ENCODE measurements around the gene ZBTB8A.

The ZBTB8A gene

DNA sequence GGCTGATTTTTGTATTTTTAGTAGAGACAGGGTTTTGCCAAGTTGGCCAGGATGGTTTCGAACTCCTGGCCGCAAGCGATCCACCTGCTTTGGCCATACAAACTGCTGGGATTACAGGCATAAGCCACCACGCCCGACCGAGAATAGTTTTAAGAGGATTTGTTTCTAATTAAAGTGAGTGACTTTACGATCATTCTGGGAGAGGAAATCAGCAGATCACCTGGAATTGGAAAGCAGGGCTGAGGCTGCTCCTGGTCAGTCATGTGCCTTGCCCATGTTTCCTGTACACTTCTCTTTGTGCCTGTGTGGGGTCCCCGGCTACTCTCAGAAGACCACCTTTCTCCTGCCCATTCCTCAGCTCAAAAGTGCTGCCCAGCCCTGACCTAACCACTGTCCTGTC is 40.5 kb upstream of the ZBTB8A start:
- no peak for DNase-seq (ENCODE audit: low read depth, low spot score)
- H3K4me3 ChIP-seq (ENCODE audit: low read depth, low read length) = no peak overlapping the region
- CTCF ChIA-PET = interaction anchor here (1.0 to 1.6 kb wide), 2 partner anchors 10 to 25 kb away, joined by 4 read pairs; no protein-coding TSS in a partner anchor
- no peak for TF ChIP-seq CTCF (IDR thresholded peaks at IDR 0.05; ENCODE audit: insufficient read depth, low read length, missing control alignments)
- POLR2A ChIA-PET = no interaction called here

- no peak for TF ChIP-seq CTCF (IDR thresholded peaks at IDR 0.05; ENCODE audit: insufficient read depth, low read length, missing control alignments)
- H3K4me3 ChIP-seq (ENCODE audit: low read depth, low read length) = peak overlapping the region; percentile 60
- no peak for DNase-seq (ENCODE audit: low read depth, low spot score)
- ChIA-PET CTCF (interaction anchor here (0.7 to 1.0 kb wide), 2 partner anchors 20 to 52 kb away, joined by 3 read pairs; no protein-coding TSS in a partner anchor), POLR2A (interaction anchor here (0.6 kb wide), 2 partner anchors 20 to 254 kb away, joined by 4 to 5 read pairs; no protein-coding TSS in a partner anchor)
Measured at GRCh38 chr1:32500387-32501209, 38.6 kb upstream of the ZBTB8A start.

GRCh38 chr1:32501865-32502264 is 37.4 kb upstream of the ZBTB8A start:
- no peak overlapping the region for H3K4me3 ChIP-seq (ENCODE audit: low read depth, low read length)
- POLR2A ChIA-PET = no interaction called here
- CTCF ChIA-PET = no interaction called here
- no peak for DNase-seq (ENCODE audit: low read depth, low spot score)
- no peak for TF ChIP-seq CTCF (IDR thresholded peaks at IDR 0.05; ENCODE audit: insufficient read depth, low read length, missing control alignments)

DNA sequence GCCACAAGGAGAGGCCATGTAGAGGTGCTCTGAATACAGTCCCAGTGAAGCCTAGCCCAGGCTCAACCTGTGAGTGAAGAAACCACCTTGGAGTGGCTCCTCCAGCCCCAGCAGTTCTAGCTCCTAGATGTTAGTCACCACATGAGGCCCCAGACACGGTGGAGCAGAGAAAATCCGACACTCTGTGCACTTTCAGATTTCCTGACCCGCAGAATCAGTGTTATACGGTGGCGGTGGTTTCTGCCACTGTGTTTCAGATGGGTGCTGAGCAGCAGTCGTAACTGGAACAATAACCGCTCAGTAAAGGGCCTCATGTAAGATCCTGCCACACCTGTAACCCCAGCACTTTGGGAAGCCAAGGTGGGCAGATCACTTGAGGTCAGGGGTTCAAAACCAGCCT is 36.1 kb upstream of the ZBTB8A start:
- no peak overlapping the region for H3K4me3 ChIP-seq (ENCODE audit: low read depth, low read length)
- no peak for TF ChIP-seq CTCF (IDR thresholded peaks at IDR 0.05; ENCODE audit: insufficient read depth, low read length, missing control alignments)
- ChIA-PET CTCF (interaction anchor here (1.1 kb wide), 1 partner anchor 23 kb away, joined by 3 read pairs; no protein-coding TSS in a partner anchor), POLR2A (no interaction called here)
- no peak for DNase-seq (ENCODE audit: low read depth, low spot score)

DNA sequence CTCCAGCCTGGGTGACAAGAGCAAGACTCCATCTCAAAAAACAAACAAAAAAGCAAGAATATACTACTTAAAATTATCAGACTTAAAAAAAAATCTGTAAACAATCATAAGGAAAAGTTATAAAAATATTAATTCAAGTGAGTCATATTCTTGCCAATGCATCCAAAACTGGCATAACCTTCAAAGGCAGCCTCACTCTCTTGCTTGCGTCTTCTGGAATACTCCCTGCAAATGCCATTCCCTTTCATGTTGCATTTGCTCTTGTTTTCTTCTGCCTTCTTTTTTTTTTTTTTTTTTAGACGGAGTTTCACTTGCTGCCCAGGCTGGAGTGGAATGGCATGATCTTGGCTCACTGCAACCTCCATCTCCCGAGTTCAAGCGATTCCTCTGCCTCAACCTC is 32.2 kb upstream of the ZBTB8A start:
- ChIA-PET POLR2A (no interaction called here), CTCF (interaction anchor here (1.1 to 4.4 kb wide), 3 partner anchors 10 to 106 kb away, joined by 3 to 23 read pairs (median 3); no protein-coding TSS in a partner anchor)
- H3K4me3 ChIP-seq (ENCODE audit: low read depth, low read length) = no peak overlapping the region
- TF ChIP-seq CTCF (IDR thresholded peaks at IDR 0.05; ENCODE audit: insufficient read depth, low read length, missing control alignments) = no peak
- no peak for DNase-seq (ENCODE audit: low read depth, low spot score)

- no peak for TF ChIP-seq CTCF (IDR thresholded peaks at IDR 0.05; ENCODE audit: insufficient read depth, low read length, missing control alignments)
- DNase-seq (ENCODE audit: low read depth, low spot score) = no peak
- CTCF ChIA-PET = interaction anchor here (4.4 kb wide), 1 partner anchor 11 kb away, joined by 23 read pairs; no protein-coding TSS in a partner anchor
- POLR2A ChIA-PET = no interaction called here
- H3K4me3 ChIP-seq (ENCODE audit: low read depth, low read length) = no peak overlapping the region
Measured at GRCh38 chr1:32508761-32509160, 30.5 kb upstream of the ZBTB8A start.
